GM12878 (cell line): ENCODE results near the gene SLC1A2. TPM values are rescaled to one million over a fixed set of nuclear protein-coding genes. Genes with fewer than 3 reads are reported as not detected.

ENCODE experiments used
- ATAC-seq: fragments of 200-7000 bp; cut with Tn5 transposase; 3 replicates; pipeline ENCODE4 v1.9.1; 2020; ENCODE audit warnings: mild to moderate bottlenecking, moderate library complexity
- BruUV-seq: library from RNA; stranded (reverse); fragments of 400-500 nt; replicated peaks from 2 replicates; lab custom pipeline; 2021; lab: Mats Ljungman, UMichigan
- CTCF ChIA-PET: fragments of 300-600 bp; sonication (Branson Sonifier 250); formaldehyde crosslinking; extraction: SDS; loops from one replicate; lab custom pipeline; 2021; ENCODE audit warnings: inconsistent platforms; lab: Yijun Ruan, JAX
- POLR2A ChIA-PET: fragments of 350-600 bp; formaldehyde crosslinking; extraction: SDS; loops from one replicate; lab custom pipeline; 2021; ENCODE audit warnings: inconsistent platforms; lab: Charles Lee
- RAD21 ChIA-PET: fragments of 300-600 bp; sonication (Branson Sonifier 250); formaldehyde crosslinking; loops from one replicate; lab custom pipeline; 2023; ENCODE audit warnings: antibody characterized with exemption; ENCODE audit not compliant: unreplicated experiment; lab: Charles Lee
- SMC1A ChIA-PET: fragments of 300-600 bp; sonication (Branson Sonifier 250); formaldehyde crosslinking; loops from one replicate; lab custom pipeline; 2023; ENCODE audit not compliant: unreplicated experiment, uncharacterized antibody; lab: Charles Lee
- DNase-seq: peaks from one replicate; pipeline ENCODE4 v3.0.0-alpha.2; 2011; ENCODE audit warnings: low read depth, low spot score
- FAIRE-seq: peaks from 3 replicates; lab custom pipeline; 2011; peaks lifted over from hg19 to GRCh38; lab: Jason Lieb, UNC
- H2AFZ ChIP-seq: 2 replicates; pipeline ENCODE4 v1.6.0; 2011; ENCODE audit warnings: low read depth, low read length, control low read depth; ENCODE audit not compliant: control insufficient read depth
- H3K27ac ChIP-seq: 2 replicates; pipeline ENCODE4 v1.5.1; 2011; ENCODE audit warnings: control low read depth; ENCODE audit not compliant: control insufficient read depth, insufficient read depth
- H3K27me3 ChIP-seq, 2 experiments: replicated peaks in 1 of 2; 2 replicates each; pipeline versions ENCODE4 v1.6.0 to v1.6.1; 2011; ENCODE audit warnings: low read length in 1 of 2; ENCODE audit not compliant: control insufficient read depth in 2 of 2, insufficient read depth in 2 of 2
- H3K36me3 ChIP-seq, 2 experiments: 2 replicates each; pipeline ENCODE4 v1.5.1; 2011; ENCODE audit warnings: low read length in 1 of 2; ENCODE audit not compliant: control insufficient read depth in 2 of 2, insufficient read depth in 2 of 2
- H3K4me1 ChIP-seq: 2 replicates; pipeline ENCODE4 v1.6.1; 2011; ENCODE audit warnings: mild to moderate bottlenecking, low read length, moderate library complexity, mixed read lengths; ENCODE audit not compliant: control insufficient read depth, insufficient read depth
- H3K4me2 ChIP-seq: 2 replicates; pipeline ENCODE4 v1.6.0; 2011; ENCODE audit warnings: control low read depth; ENCODE audit not compliant: control insufficient read depth, insufficient read depth
- H3K4me3 ChIP-seq: fragments of 200-600 bp; sonication (generic); 2 replicates; pipeline ENCODE4 v1.5.1; 2016
- H3K79me2 ChIP-seq: 2 replicates; pipeline ENCODE4 v1.6.0; 2011; ENCODE audit warnings: low read length; ENCODE audit not compliant: control insufficient read depth, insufficient read depth
- H3K9ac ChIP-seq: 2 replicates; pipeline ENCODE4 v1.8.0; 2011; ENCODE audit warnings: low read length, control low read depth, mixed read lengths; ENCODE audit not compliant: control insufficient read depth, insufficient read depth
- H3K9me3 ChIP-seq: replicated peaks from 3 replicates; pipeline ENCODE4 v1.5.1; 2011; ENCODE audit warnings: mild to moderate bottlenecking, low read length; ENCODE audit not compliant: control insufficient read depth, insufficient read depth
- H4K20me1 ChIP-seq: 2 replicates; pipeline ENCODE4 v1.6.0; 2011; ENCODE audit not compliant: control insufficient read depth, insufficient read depth
- MTA3 ChIP-seq: IDR thresholded peaks from 2 replicates; pipeline ENCODE4 v1.6.1; 2012; ENCODE audit warnings: low read length, inconsistent platforms, borderline replicate concordance
- TARDBP ChIP-seq: IDR thresholded peaks from 2 replicates; pipeline ENCODE4 v1.6.1; 2016; ENCODE audit warnings: borderline replicate concordance
- whole genome bisulfite sequencing: methylation state at CpG from one replicate; pipeline ENCODE4 v1.1.6; 2016; ENCODE audit warnings: low lambda C conversion rate; ENCODE audit not compliant: insufficient replicate concordance, insufficient coverage; ENCODE audit errors: missing lambda C conversion rate; 5-methylcytosine and 5-hydroxymethylcytosine counted together
- in situ Hi-C: fragments of 300-500 bp; cut with MboI; formaldehyde crosslinking; loops from 9 replicates; pipeline ENCODE4 v1.14.3; 2018; ENCODE audit warnings: mixed read lengths
- intact Hi-C: fragments of 100-400 bp; cut with micrococcal nuclease; formaldehyde crosslinking; loops from one replicate; pipeline ENCODE4 v1.14.2; 2022; ENCODE audit not compliant: unreplicated experiment
- polyA plus RNA-seq, 11 experiments: library from polyadenylated mRNA; depleted of rRNA in 4 of 11; unstranded in 6 of 11; stranded (reverse) in 5 of 11; fragments of >200 nt; fragmentation: Nextera tagmentation in 4 of 11; fragmentation: Illumina TruSeq in 1 of 11; extraction: Ambion mirVana in 4 of 11; extraction: Trizol in 1 of 11; gene quantifications; 1 replicate in 1 of 11; 2 replicates in 10 of 11; pipeline versions ENCODE4 v1.2.1 to v1.2.3, GENCODE V29; 2011 to 2016; ENCODE audit warnings: inconsistent platforms in 2 of 11, missing spikeins in 2 of 11, low read depth in 1 of 11
- total RNA-seq, 4 experiments: library from RNA; depleted of rRNA in 3 of 4; stranded (reverse); fragments of >200 nt in 3 of 4; fragmentation: Illumina TruSeq in 1 of 4; extraction: Trizol in 1 of 4; gene quantifications; 2 replicates each; pipeline versions ENCODE4 v1.2.1 to v1.2.3, GENCODE V29; 2013 to 2021
- TF ChIP-seq, protein P1 (sequence below): fragments of 450-650 bp; IDR thresholded peaks from 2 replicates; pipeline ENCODE4 v1.6.1; 2017; ENCODE audit warnings: mild to moderate bottlenecking, moderate library complexity

Gene SLC1A2
- total and polyA plus RNA-seq, 10 of the 15 experiments (the other 5 are each of a cell fraction or from before 2014, with no cell fraction given): 0.01 to 0.84 (median 0.22) TPM; not detected in 1

DNA sequence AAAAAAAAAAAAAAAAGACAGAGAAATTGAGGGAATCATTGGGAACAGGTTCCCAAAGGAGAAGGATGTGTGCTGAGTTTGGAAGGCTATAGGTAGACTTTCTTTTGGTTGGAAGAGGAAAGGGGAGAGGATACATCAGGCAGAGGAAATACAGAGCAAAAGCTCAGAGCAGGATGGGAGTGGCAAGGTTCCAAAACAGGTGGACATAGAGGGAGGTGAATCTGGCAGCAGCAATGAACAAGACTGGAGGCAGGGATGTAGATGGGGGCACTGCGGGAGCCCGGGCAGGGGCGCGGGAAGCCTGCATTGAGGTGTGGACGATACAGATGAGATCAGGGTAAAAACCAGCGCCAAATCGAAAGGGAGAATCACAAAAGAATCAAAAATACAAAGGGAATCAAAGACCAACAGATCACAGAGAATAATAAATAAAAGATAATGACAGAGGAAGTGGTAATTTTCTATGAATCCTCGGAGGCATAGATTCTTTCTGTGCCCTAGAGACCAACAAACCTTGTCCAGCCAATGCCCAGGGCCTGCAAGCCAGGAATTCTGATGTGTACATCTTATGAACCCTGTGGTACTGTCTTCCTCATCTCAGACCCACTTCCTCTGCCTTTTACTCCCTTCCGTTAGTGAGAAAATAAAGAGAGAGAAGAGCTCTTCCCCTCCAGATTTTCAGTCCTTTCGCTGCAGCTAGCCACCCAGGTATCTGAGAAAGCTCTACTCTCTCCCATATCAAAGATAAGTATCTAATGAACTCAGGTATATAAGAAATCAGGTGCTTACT lies 70.3 kb downstream of the SLC1A2 start:
- in situ Hi-C loops: no loop called here

DNA sequence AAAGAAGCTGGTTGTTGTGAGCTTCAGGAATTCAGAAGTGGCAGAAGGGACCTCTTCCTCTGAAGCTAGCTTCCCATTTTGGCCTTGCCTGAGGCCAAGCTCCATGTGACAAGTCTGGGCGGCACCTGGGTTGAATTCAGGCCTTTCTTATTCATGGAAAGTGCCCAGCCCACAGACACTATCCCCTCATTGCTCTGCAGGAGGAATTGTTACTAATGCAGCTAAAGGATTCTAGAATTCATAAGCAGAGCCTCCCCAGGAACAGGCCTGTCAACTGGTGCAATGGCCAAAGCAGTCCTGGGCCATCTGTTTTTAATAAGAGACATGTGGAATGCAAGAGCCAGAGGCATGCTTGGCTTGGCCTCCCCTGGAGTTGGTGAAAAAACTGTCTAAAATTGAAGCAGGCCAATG lies 71.4 kb downstream of the SLC1A2 start:
- H3K4me1 ChIP-seq: peaks cover 24% of the 10 kb centered on the region
- DNase-seq (no peak), ATAC-seq (no peak), FAIRE-seq (no peak)
- ChIA-PET CTCF (interaction anchor here (0.6 to 1.0 kb wide), 3 partner anchors 14 to 32 kb away, joined by 3 read pairs; no protein-coding TSS in a partner anchor), POLR2A (interaction anchor here (1.3 kb wide), 1 partner anchor 29 kb away, joined by 3 read pairs; no protein-coding TSS in a partner anchor), SMC1A (interaction anchor here (4.1 kb wide), 1 partner anchor 13 kb away, joined by 26 read pairs; no protein-coding TSS in a partner anchor), RAD21 (no interaction called here)
- H3K36me3 ChIP-seq: no peaks in the 10 kb centered on the region
- H3K27ac ChIP-seq: no peak overlapping the region
- no peaks in the 10 kb centered on the region for H3K27me3 ChIP-seq
- no peak overlapping the region for H3K9ac ChIP-seq
- H3K4me3 ChIP-seq: no peak overlapping the region
- H2AFZ ChIP-seq: no peak overlapping the region
- H4K20me1 ChIP-seq: no peaks in the 10 kb centered on the region
- no peak overlapping the region for H3K4me2 ChIP-seq
- no peaks in the 10 kb centered on the region for H3K9me3 ChIP-seq
- no peaks in the 10 kb centered on the region for H3K79me2 ChIP-seq
- BruUV-seq: no TSS peak
- intact Hi-C loops (no loop called here), in situ Hi-C loops (no loop called here)
- WGBS: 95% methylated on average over 1 of the region's 1 CpG
- no peak for TF ChIP-seq TARDBP
- TF ChIP-seq, protein P1, sequence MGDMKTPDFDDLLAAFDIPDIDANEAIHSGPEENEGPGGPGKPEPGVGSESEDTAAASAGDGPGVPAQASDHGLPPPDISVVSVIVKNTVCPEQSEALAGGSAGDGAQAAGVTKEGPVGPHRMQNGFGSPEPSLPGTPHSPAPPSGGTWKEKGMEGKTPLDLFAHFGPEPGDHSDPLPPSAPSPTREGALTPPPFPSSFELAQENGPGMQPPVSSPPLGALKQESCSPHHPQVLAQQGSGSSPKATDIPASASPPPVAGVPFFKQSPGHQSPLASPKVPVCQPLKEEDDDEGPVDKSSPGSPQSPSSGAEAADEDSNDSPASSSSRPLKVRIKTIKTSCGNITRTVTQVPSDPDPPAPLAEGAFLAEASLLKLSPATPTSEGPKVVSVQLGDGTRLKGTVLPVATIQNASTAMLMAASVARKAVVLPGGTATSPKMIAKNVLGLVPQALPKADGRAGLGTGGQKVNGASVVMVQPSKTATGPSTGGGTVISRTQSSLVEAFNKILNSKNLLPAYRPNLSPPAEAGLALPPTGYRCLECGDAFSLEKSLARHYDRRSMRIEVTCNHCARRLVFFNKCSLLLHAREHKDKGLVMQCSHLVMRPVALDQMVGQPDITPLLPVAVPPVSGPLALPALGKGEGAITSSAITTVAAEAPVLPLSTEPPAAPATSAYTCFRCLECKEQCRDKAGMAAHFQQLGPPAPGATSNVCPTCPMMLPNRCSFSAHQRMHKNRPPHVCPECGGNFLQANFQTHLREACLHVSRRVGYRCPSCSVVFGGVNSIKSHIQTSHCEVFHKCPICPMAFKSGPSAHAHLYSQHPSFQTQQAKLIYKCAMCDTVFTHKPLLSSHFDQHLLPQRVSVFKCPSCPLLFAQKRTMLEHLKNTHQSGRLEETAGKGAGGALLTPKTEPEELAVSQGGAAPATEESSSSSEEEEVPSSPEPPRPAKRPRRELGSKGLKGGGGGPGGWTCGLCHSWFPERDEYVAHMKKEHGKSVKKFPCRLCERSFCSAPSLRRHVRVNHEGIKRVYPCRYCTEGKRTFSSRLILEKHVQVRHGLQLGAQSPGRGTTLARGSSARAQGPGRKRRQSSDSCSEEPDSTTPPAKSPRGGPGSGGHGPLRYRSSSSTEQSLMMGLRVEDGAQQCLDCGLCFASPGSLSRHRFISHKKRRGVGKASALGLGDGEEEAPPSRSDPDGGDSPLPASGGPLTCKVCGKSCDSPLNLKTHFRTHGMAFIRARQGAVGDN: no peak

More for the DNA sequence above, 70.3 kb downstream of the SLC1A2 start:
- intact Hi-C loops: no loop called here
- FAIRE-seq: no peak
- H3K4me3 ChIP-seq: no peak overlapping the region
- no peaks in the 10 kb centered on the region for H3K27me3 ChIP-seq
- DNase-seq: no peak
- no peak overlapping the region for H3K27ac ChIP-seq
- no TSS peak for BruUV-seq
- WGBS: 86% methylated on average over 10 of the region's 10 CpGs
- H3K36me3 ChIP-seq: no peaks in the 10 kb centered on the region
- RAD21 ChIA-PET: no interaction called here
- no peak overlapping the region for H2AFZ ChIP-seq
- POLR2A ChIA-PET: interaction anchor here (0.6 to 1.4 kb wide), 3 partner anchors 10 to 18 kb away, joined by 3 to 5 read pairs (median 3); no protein-coding TSS in a partner anchor
- TF ChIP-seq MTA3: no peak
- H3K4me1 ChIP-seq: peaks cover 12% of the 10 kb centered on the region
- SMC1A ChIA-PET: interaction anchor here (1.5 kb wide), 1 partner anchor 14 kb away, joined by 4 read pairs; no protein-coding TSS in a partner anchor
- CTCF ChIA-PET: interaction anchor here (0.6 to 2.3 kb wide), 2 partner anchors 43 to 80 kb away, joined by 3 to 6 read pairs; no protein-coding TSS in a partner anchor
- ATAC-seq: no peak
- H3K9me3 ChIP-seq: no peaks in the 10 kb centered on the region
- no peak overlapping the region for H3K9ac ChIP-seq
- no peak overlapping the region for H3K4me2 ChIP-seq
- H3K79me2 ChIP-seq: no peaks in the 10 kb centered on the region
- no peaks in the 10 kb centered on the region for H4K20me1 ChIP-seq
